ENCODE results near the gene MLLT10. TPM values are rescaled to one million over a fixed set of nuclear protein-coding genes. Genes with fewer than 3 reads are reported as not detected.

MLLT10 gene
- total and polyA plus RNA-seq, 9 of the 15 experiments (the other 6 are each of a cell fraction or from before 2014, with no cell fraction given): 18.8 to 81.4 (median 64.2) TPM

- peak; percentile 20; the same call in 1 of the 2 replicates for TF ChIP-seq ATF3 (IDR thresholded peaks at IDR 0.05)
- TF ChIP-seq ATF3 (CRISPR knock-in tag; conservative IDR thresholded peaks at IDR 0.05): no peak
- peak; percentile 44 for TF ChIP-seq PCBP1 (IDR thresholded peaks at IDR 0.05; ENCODE audit: low read depth, low read length, poor library complexity, severe bottlenecking)
- no peak for TF ChIP-seq CBX5 (IDR thresholded peaks at IDR 0.05; ENCODE audit: borderline replicate concordance, low read depth)
- TF ChIP-seq ZZZ3 (IDR thresholded peaks at IDR 0.05): no peak
- TF ChIP-seq, protein P1, sequence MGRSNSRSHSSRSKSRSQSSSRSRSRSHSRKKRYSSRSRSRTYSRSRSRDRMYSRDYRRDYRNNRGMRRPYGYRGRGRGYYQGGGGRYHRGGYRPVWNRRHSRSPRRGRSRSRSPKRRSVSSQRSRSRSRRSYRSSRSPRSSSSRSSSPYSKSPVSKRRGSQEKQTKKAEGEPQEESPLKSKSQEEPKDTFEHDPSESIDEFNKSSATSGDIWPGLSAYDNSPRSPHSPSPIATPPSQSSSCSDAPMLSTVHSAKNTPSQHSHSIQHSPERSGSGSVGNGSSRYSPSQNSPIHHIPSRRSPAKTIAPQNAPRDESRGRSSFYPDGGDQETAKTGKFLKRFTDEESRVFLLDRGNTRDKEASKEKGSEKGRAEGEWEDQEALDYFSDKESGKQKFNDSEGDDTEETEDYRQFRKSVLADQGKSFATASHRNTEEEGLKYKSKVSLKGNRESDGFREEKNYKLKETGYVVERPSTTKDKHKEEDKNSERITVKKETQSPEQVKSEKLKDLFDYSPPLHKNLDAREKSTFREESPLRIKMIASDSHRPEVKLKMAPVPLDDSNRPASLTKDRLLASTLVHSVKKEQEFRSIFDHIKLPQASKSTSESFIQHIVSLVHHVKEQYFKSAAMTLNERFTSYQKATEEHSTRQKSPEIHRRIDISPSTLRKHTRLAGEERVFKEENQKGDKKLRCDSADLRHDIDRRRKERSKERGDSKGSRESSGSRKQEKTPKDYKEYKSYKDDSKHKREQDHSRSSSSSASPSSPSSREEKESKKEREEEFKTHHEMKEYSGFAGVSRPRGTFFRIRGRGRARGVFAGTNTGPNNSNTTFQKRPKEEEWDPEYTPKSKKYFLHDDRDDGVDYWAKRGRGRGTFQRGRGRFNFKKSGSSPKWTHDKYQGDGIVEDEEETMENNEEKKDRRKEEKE (IDR thresholded peaks at IDR 0.05; ENCODE audit: borderline replicate concordance in 1 of 2, control insufficient read depth in 1 of 2, low read depth in 2 of 2, low read length in 1 of 2): no peak
- TF ChIP-seq, protein P2, sequence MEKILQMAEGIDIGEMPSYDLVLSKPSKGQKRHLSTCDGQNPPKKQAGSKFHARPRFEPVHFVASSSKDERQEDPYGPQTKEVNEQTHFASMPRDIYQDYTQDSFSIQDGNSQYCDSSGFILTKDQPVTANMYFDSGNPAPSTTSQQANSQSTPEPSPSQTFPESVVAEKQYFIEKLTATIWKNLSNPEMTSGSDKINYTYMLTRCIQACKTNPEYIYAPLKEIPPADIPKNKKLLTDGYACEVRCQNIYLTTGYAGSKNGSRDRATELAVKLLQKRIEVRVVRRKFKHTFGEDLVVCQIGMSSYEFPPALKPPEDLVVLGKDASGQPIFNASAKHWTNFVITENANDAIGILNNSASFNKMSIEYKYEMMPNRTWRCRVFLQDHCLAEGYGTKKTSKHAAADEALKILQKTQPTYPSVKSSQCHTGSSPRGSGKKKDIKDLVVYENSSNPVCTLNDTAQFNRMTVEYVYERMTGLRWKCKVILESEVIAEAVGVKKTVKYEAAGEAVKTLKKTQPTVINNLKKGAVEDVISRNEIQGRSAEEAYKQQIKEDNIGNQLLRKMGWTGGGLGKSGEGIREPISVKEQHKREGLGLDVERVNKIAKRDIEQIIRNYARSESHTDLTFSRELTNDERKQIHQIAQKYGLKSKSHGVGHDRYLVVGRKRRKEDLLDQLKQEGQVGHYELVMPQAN (IDR thresholded peaks at IDR 0.05; ENCODE audit: borderline replicate concordance): no peak
- TF ChIP-seq, protein P3, sequence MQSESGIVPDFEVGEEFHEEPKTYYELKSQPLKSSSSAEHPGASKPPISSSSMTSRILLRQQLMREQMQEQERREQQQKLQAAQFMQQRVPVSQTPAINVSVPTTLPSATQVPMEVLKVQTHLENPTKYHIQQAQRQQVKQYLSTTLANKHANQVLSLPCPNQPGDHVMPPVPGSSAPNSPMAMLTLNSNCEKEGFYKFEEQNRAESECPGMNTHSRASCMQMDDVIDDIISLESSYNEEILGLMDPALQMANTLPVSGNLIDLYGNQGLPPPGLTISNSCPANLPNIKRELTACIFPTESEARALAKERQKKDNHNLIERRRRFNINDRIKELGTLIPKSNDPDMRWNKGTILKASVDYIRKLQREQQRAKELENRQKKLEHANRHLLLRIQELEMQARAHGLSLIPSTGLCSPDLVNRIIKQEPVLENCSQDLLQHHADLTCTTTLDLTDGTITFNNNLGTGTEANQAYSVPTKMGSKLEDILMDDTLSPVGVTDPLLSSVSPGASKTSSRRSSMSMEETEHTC (IDR thresholded peaks at IDR 0.05): no peak
- TF ChIP-seq HOXB6 (CRISPR knock-in tag; IDR thresholded peaks at IDR 0.05; ENCODE audit: borderline replicate concordance): no peak
- no peak for TF ChIP-seq ZNF174 (CRISPR knock-in tag; IDR thresholded peaks at IDR 0.05)
- no peak for TF ChIP-seq PYGO2 (tag; IDR thresholded peaks at IDR 0.05)
- TF ChIP-seq ELK3 (CRISPR knock-in tag; IDR thresholded peaks at IDR 0.05): no peak
- no peak for TF ChIP-seq HINFP (tag; conservative IDR thresholded peaks at IDR 0.05; ENCODE audit: low read depth)
- no peak for TF ChIP-seq BACH1 (tag; IDR thresholded peaks at IDR 0.05)
- TF ChIP-seq CHD1 (IDR thresholded peaks at IDR 0.05; ENCODE audit: low read length): peak; percentile 57
- no peak for TF ChIP-seq SETDB1 (IDR thresholded peaks at IDR 0.05; ENCODE audit: low read length)
Observed at GRCh38 chr10:21496343-21497176, 37.5 kb upstream of the MLLT10 start (continued).
